Stimulated activated naive CD4-positive, alpha-beta T cell (primary cell): ENCODE measurements around the gene RASL12.
A peak's percentile ranks its signal among the peaks of the same experiment; 100 is the strongest.
"Not testable (repeated sequence)": the region's sequence is repeated elsewhere in the genome, so short reads cannot be mapped to it uniquely, and the experiment has no call there.

Experiments
- DNase-seq, 6 experiments: peaks; one replicate each; lab custom pipeline; 2025; lab: John Stamatoyannopoulos, UW

The RASL12 gene

GRCh38 chr15:65056106-65056505, 11.7 kb downstream of the RASL12 start:
- no peak for DNase-seq

- DNase-seq: no peak
These were observed 12.5 kb downstream of the RASL12 start for GRCh38 chr15:65055201-65055870.

- DNase-seq: peak; percentile 15 to 58 (median 38)
These were observed 13.2 kb downstream of the RASL12 start for GRCh38 chr15:65054333-65055200.

- no peak for DNase-seq
These were observed 14.8 kb downstream of the RASL12 start for GRCh38 chr15:65052956-65053355.

GRCh38 chr15:65051266-65051665, 16.5 kb downstream of the RASL12 start:
- no peak for DNase-seq

GRCh38 chr15:65050270-65050669, 17.5 kb downstream of the RASL12 start:
- no peak for DNase-seq

GRCh38 chr15:65049418-65049840, 18.4 kb downstream of the RASL12 start:
- DNase-seq: peak; percentile 69 to 86 (median 79)

GRCh38 chr15:65048241-65048640, 19.6 kb downstream of the RASL12 start:
- DNase-seq: no peak

GRCh38 chr15:65044724-65045481, 22.9 kb downstream of the RASL12 start, which contains the start of gene SLC51B:
Gene SLC51B, plus strand, starts transcription at chr15:65045387. Its CDS starts 4,618 bp downstream, at chr15:65050005.
- no peak for DNase-seq

- not testable (repeated sequence) for DNase-seq
These were observed 23.6 kb downstream of the RASL12 start for GRCh38 chr15:65044218-65044617.

GRCh38 chr15:65042776-65043327, 24.9 kb downstream of the RASL12 start:
- DNase-seq: no peak

GRCh38 chr15:65041787-65042186, 26.0 kb downstream of the RASL12 start:
- DNase-seq: no peak

GRCh38 chr15:65040461-65040860, 27.3 kb downstream of the RASL12 start:
- no peak for DNase-seq

- DNase-seq: no peak
These were observed 29.0 kb downstream of the RASL12 start for GRCh38 chr15:65038836-65039235.

GRCh38 chr15:65038428-65038827, 29.4 kb downstream of the RASL12 start:
- no peak for DNase-seq

GRCh38 chr15:65037309-65037708, 30.5 kb downstream of the RASL12 start:
- no peak for DNase-seq

GRCh38 chr15:65034719-65035118, 33.1 kb downstream of the RASL12 start:
- DNase-seq: no peak

- peak in 2 of 6 experiments; percentile 40 to 45 for DNase-seq
These were observed 34.0 kb downstream of the RASL12 start for GRCh38 chr15:65033659-65034269.

- peak in 3 of 6 experiments; percentile 9 to 12 (median 11) for DNase-seq
These were observed 34.8 kb downstream of the RASL12 start for GRCh38 chr15:65032801-65033537.

- DNase-seq: no peak
These were observed 38.0 kb downstream of the RASL12 start for GRCh38 chr15:65029736-65030208.
